HG03159 (cell line): ENCODE data around the gene LAMC1.

Source experiments
- ATAC-seq: cut with Tn5 transposase; IDR thresholded peaks from one replicate; pipeline ENCODE4 v1.9.1; 2021; ENCODE audit warnings: mild to moderate bottlenecking, moderate library complexity; ENCODE audit not compliant: unreplicated experiment

The LAMC1 gene

GRCh38 chr1:183019860-183020259, 3.4 kb upstream of the LAMC1 start:
- ATAC-seq, result no peak

GRCh38 chr1:183021405-183022201, 1.6 kb upstream of the LAMC1 start:
- ATAC-seq, result no peak

- peak; percentile 39 for ATAC-seq
Measured at GRCh38 chr1:183022202-183023145, 746 bp upstream of the LAMC1 start.

GRCh38 chr1:183023601-183024316, 539 bp downstream of the LAMC1 start:
- peak; percentile 74 for ATAC-seq

GRCh38 chr1:183024317-183025009, 1.2 kb downstream of the LAMC1 start:
- no peak for ATAC-seq

GRCh38 chr1:183025010-183025337, 1.8 kb downstream of the LAMC1 start:
- ATAC-seq, result no peak

GRCh38 chr1:183025782-183026774, 2.9 kb downstream of the LAMC1 start:
- ATAC-seq, result no peak

- no peak for ATAC-seq
Measured at GRCh38 chr1:183027031-183027430, 3.8 kb downstream of the LAMC1 start.

- ATAC-seq, result no peak
Measured at GRCh38 chr1:183027791-183028190, 4.6 kb downstream of the LAMC1 start.

- ATAC-seq, result no peak
Measured at GRCh38 chr1:183029591-183030000, 6.4 kb downstream of the LAMC1 start.

GRCh38 chr1:183030053-183030452, 6.8 kb downstream of the LAMC1 start:
- ATAC-seq, result no peak

- no peak for ATAC-seq
Measured at GRCh38 chr1:183032122-183032921, 9.1 kb downstream of the LAMC1 start.

- no peak for ATAC-seq
Measured at GRCh38 chr1:183033205-183033604, 10.0 kb downstream of the LAMC1 start.

- no peak for ATAC-seq
Measured at GRCh38 chr1:183034682-183035081, 11.5 kb downstream of the LAMC1 start.

GRCh38 chr1:183038333-183038866, 15.2 kb downstream of the LAMC1 start:
- no peak for ATAC-seq

- ATAC-seq, result no peak
Measured at GRCh38 chr1:183038913-183039312, 15.7 kb downstream of the LAMC1 start.

- no peak for ATAC-seq
Measured at GRCh38 chr1:183039330-183039729, 16.1 kb downstream of the LAMC1 start.

GRCh38 chr1:183039985-183040447, 16.8 kb downstream of the LAMC1 start:
- ATAC-seq, result no peak
